Panc1 (cell line): ENCODE results near the gene COG2.

Source experiments
- POLR2AphosphoS5 ChIP-seq: IDR thresholded peaks from 2 replicates; pipeline ENCODE4 v1.6.1; 2012; ENCODE audit warnings: mild to moderate bottlenecking, low read depth, low read length, moderate library complexity
- TF ChIP-seq, protein P1 (sequence below): fragments of 450-650 bp; IDR thresholded peaks from 2 replicates; pipeline ENCODE4 v1.5.1; 2017; ENCODE audit warnings: mild to moderate bottlenecking

DNA sequence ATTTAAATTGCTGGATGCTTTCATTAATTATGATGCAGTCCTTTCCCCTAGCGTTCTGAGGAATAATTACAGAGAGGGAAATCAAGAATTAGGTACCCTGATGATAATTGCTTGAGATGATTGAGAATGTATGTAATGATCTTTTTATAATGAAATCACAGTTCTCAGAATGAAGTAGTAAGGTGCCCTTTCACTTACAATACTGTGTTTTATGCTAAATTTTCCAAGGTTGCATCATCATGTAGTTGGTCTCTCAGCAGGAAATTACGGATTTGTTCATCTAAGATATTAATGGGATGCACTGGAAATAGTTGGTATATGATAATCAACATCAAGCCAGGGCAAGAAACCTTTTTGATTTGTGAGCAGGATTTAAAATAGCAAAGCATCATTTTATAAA is 37.5 kb downstream of the COG2 start:
- TF ChIP-seq, protein P1, sequence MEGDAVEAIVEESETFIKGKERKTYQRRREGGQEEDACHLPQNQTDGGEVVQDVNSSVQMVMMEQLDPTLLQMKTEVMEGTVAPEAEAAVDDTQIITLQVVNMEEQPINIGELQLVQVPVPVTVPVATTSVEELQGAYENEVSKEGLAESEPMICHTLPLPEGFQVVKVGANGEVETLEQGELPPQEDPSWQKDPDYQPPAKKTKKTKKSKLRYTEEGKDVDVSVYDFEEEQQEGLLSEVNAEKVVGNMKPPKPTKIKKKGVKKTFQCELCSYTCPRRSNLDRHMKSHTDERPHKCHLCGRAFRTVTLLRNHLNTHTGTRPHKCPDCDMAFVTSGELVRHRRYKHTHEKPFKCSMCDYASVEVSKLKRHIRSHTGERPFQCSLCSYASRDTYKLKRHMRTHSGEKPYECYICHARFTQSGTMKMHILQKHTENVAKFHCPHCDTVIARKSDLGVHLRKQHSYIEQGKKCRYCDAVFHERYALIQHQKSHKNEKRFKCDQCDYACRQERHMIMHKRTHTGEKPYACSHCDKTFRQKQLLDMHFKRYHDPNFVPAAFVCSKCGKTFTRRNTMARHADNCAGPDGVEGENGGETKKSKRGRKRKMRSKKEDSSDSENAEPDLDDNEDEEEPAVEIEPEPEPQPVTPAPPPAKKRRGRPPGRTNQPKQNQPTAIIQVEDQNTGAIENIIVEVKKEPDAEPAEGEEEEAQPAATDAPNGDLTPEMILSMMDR = no peak
- TF ChIP-seq POLR2AphosphoS5 = no peak
